Measurements from ENCODE around the gene BNC2. TPM values are rescaled to one million over a fixed set of nuclear protein-coding genes. Genes with fewer than 3 reads are reported as not detected.

Gene BNC2
- total RNA-seq, 4 donors from 2014 or later, result 3.8 to 14.9 (median 8.2) TPM

DNA sequence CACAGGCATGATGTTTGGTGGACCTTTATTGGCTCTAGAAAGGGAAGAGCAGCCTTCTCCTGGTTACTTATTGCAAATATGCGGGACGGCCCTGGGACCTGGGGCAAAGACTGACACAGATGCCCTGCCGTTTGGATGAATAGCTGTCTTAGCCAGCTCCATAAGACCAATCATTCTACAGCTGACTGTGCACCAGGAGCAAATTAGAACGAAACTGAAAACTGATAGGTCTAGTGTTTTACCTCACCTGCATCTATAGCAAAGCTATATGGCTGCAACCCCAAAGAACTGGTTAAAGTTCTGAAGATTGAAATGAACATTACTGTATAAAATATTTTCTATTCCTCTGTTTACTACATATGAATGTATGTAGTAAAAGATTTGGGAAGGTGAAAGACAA is 34.2 kb upstream of the BNC2 start:
- Histone ChIP-seq H3K4me1 (no peaks in the 10 kb centered on the region), H3K27ac (no peak overlapping the region), H3K9me3 (no peaks in the 10 kb centered on the region), H3K4me3 (replicated peaks in 1 of 3) (no peak overlapping the region), H3K36me3 (no peaks in the 10 kb centered on the region), H3K27me3 (no peaks in the 10 kb centered on the region)
- intact Hi-C loops (cut with DNase I), result no loop called here
- no peak for TF ChIP-seq POLR2A (IDR thresholded peaks at IDR 0.05)
- TF ChIP-seq, protein P1, sequence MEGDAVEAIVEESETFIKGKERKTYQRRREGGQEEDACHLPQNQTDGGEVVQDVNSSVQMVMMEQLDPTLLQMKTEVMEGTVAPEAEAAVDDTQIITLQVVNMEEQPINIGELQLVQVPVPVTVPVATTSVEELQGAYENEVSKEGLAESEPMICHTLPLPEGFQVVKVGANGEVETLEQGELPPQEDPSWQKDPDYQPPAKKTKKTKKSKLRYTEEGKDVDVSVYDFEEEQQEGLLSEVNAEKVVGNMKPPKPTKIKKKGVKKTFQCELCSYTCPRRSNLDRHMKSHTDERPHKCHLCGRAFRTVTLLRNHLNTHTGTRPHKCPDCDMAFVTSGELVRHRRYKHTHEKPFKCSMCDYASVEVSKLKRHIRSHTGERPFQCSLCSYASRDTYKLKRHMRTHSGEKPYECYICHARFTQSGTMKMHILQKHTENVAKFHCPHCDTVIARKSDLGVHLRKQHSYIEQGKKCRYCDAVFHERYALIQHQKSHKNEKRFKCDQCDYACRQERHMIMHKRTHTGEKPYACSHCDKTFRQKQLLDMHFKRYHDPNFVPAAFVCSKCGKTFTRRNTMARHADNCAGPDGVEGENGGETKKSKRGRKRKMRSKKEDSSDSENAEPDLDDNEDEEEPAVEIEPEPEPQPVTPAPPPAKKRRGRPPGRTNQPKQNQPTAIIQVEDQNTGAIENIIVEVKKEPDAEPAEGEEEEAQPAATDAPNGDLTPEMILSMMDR (IDR thresholded peaks at IDR 0.05), result no peak
- 87 to 92% methylated on average over 4 of the region's 4 CpGs for WGBS, 2 donors
- DNase-seq, result no peak

DNA sequence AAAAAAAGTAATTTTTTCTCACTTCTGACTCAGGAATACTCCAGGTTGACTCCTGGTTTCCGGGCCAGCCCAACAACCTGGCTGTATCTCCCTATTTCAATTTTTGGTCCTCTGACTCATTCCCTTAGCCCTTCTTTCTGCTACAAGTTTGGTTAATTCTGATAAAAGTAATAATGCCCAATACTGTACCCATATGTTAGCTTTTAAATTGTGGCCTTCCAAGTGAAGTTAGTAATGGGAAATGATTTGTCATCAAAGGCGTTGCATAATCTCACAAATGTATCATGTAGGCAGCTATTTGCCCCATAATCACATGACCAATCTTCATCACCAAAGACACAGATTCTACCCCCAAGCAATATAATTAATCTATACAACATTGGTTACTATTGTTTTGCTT is 31.1 kb upstream of the BNC2 start:
- Histone ChIP-seq H3K4me1 (no peaks in the 10 kb centered on the region), H3K9me3 (no peaks in the 10 kb centered on the region), H3K27me3 (no peaks in the 10 kb centered on the region), H3K36me3 (no peaks in the 10 kb centered on the region), H3K27ac (no peak overlapping the region), H3K4me3 (replicated peaks in 1 of 3) (no peak overlapping the region)
- TF ChIP-seq, protein P1 (IDR thresholded peaks at IDR 0.05), result no peak
- no peak for TF ChIP-seq POLR2A (IDR thresholded peaks at IDR 0.05)
- DNase-seq, result no peak
- WGBS, 2 donors, result 96% methylated on average over 2 of the region's 2 CpGs
- intact Hi-C loops (cut with DNase I), result no loop called here

DNA sequence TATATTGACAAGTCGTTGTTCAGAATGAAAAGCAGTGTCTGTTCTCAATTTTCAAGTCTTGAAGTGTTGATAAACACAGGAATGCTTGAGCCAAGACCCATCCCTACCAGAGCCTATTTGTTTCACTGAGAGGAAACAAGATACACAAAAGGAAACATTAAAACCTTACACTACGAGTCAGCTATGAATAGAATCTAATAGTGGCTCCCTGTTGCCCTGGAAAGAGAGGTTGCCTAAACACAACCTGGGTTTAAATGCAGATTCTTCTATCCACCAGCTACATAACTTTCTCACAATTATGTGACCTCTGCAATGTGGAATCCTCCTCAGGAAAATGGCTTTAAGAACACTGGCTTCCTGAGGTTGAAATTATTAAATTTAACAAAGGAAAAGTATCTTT is 29.1 kb upstream of the BNC2 start:
- intact Hi-C loops (cut with DNase I), result no loop called here
- no peak for TF ChIP-seq POLR2A (IDR thresholded peaks at IDR 0.05)
- TF ChIP-seq, protein P1 (IDR thresholded peaks at IDR 0.05), result no peak
- no peak overlapping the region for H3K27ac ChIP-seq
- no peaks in the 10 kb centered on the region for H3K4me1 ChIP-seq
- no peaks in the 10 kb centered on the region for H3K9me3 ChIP-seq
- 31 to 33% methylated on average over 2 of the region's 2 CpGs for WGBS, 2 donors
- H3K27me3 ChIP-seq, result no peaks in the 10 kb centered on the region
- no peaks in the 10 kb centered on the region for H3K36me3 ChIP-seq
- no peak for DNase-seq
- H3K4me3 ChIP-seq (replicated peaks in 1 of 3), result no peak overlapping the region

- H3K27ac ChIP-seq, result no peak overlapping the region
- H3K4me1 ChIP-seq, result no peaks in the 10 kb centered on the region
- 83 to 88% methylated on average over 2 of the region's 2 CpGs for WGBS, 2 donors
- H3K4me3 ChIP-seq (replicated peaks in 1 of 3), result no peak overlapping the region
- no peak for DNase-seq
- intact Hi-C loops (cut with DNase I), result no loop called here
- H3K9me3 ChIP-seq, result no peaks in the 10 kb centered on the region
- no peak for TF ChIP-seq POLR2A (IDR thresholded peaks at IDR 0.05)
- TF ChIP-seq, protein P1 (IDR thresholded peaks at IDR 0.05), result no peak
- H3K27me3 ChIP-seq, result no peaks in the 10 kb centered on the region
- no peaks in the 10 kb centered on the region for H3K36me3 ChIP-seq
Observed at GRCh38 chr9:16898464-16898863, 28.0 kb upstream of the BNC2 start.

DNA sequence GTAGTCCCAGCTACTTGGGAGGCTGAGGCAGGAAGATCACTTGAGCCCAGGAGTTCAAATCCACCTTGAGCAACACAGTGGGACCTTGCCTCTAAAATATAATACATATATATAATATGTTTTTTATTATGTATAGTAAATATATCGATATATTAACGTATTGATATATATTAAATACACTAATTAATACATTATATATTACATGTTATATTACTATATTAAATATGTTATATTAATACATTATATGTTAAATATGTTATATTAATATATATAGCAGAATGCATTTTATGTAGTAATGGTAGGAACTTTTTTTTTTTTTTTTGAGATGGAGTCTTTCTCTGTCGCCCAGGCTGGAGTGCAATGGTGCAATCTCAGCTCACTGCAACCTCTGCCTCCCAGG is 18.1 kb upstream of the BNC2 start:
- intact Hi-C loops (cut with DNase I), result no loop called here

More for the DNA sequence above, 18.1 kb upstream of the BNC2 start:
- Histone ChIP-seq H3K4me3 (replicated peaks in 1 of 3) (no peak overlapping the region), H3K9me3 (no peaks in the 10 kb centered on the region), H3K4me1 (no peaks in the 10 kb centered on the region), H3K27me3 (no peaks in the 10 kb centered on the region), H3K27ac (no peak overlapping the region), H3K36me3 (no peaks in the 10 kb centered on the region)
- no peak for DNase-seq
- 96 to 97% methylated on average over 3 of the region's 3 CpGs for whole genome bisulfite sequencing, 2 donors
- TF ChIP-seq POLR2A (IDR thresholded peaks at IDR 0.05), result no peak
- TF ChIP-seq, protein P1 (IDR thresholded peaks at IDR 0.05), result no peak
